GM12892 (cell line): ENCODE data around the gene NUDT1.

Source experiments
- POLR2AphosphoS5 ChIP-seq: IDR thresholded peaks from 2 replicates; pipeline ENCODE4 v1.6.1; 2011; ENCODE audit warnings: low read depth, low read length, control low read depth
- TAF1 ChIP-seq: IDR thresholded peaks from 2 replicates; pipeline ENCODE4 v1.6.1; 2011; ENCODE audit warnings: low read depth, mild to moderate bottlenecking, control low read depth, low read length, borderline replicate concordance

DNA sequence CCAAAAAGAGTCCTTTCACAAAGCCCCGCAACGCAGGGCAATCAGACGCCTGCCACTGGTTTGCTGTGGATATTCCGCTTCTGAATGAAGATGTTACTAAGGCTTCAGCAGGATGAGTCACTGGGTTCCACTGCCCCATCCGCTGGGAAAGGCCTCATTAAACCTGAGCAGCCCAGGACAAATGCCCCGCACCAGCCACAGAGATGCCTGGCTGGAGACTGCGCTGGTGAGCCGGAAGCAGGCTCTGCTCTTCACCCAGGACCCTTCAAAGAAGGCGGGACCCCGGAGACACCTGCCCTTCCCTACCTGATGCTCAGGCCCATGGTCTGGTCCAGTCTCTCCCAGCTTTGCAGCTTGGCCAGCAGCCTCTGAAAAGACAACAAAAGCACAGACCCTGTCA lies 29.1 kb upstream of the NUDT1 start:
- TF ChIP-seq POLR2AphosphoS5 (no peak), TAF1 (no peak)
